ENCODE results near the gene ARID3B.

Gene ARID3B

DNA sequence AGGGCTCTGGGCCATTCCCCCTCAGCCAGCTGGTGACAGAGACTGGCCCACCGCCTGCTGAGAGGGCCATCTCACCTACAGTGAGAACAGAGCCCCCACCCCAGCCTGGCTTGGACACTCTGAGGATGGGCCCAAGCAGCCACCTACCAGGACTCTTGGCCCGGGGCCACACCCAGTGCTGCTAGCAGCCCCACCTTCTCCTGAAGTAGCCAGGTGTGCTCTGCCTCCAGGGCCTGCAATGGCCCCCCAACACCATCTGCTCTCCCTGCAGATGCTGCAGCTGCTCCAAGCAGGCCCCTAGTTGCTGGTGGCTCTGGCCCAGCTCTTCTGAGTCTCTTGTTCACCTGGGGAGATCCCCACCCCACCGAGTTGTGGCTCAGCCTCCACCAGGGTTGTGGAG, 67.8 kb downstream of the ARID3B start:
- DNase-seq, result peak; percentile 76

DNA sequence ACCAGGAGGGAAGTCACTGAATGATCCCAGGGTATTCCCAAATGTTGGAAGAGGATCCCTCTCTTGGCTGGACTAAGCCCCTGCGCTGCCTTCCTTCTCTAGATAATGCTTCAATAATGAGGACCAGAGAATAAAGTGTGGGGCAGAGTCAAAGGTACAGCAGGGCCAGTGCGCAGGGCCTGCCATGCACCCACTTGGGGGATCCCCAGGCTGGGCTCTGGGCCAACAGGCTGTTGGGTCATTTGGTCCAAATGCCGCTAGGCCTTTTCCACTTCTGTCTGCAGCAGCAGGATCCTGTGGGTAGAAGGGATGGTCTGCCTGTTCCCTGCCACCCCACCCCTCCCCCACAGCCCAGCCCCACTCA, 68.9 kb downstream of the ARID3B start:
- no peak for DNase-seq

DNA sequence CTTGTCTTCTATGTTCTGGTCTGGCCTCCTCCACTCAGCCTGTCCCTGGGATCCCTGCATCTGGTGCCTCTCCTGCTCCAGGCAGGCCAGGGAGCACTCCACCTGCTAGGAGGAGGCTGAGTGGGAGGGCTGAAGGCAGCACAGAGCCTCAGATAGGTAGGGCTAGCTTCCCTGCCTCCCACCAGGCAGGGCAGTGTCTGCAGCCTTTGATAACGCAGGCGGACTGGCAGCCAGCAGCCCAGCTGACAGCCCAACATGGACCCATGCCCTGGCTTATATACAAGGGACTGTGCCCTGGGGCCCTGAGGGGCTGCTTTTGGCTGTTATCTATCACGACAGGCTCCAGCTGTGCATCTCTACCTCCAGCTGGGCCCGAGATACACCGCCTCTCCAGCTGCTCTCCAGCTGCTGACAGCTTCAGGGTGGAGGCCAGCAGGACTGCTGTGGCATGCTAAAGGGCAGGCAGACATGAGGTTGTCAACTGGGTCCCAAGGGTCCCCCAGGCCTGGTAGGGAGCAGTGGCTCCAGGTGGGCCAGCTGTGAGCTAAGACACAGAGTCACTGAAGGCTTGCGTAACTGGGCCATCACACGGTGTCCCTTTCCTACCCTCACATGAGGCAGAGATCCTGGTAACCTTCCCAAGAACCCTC, 69.4 kb downstream of the ARID3B start:
- peak; percentile 16 for DNase-seq

DNA sequence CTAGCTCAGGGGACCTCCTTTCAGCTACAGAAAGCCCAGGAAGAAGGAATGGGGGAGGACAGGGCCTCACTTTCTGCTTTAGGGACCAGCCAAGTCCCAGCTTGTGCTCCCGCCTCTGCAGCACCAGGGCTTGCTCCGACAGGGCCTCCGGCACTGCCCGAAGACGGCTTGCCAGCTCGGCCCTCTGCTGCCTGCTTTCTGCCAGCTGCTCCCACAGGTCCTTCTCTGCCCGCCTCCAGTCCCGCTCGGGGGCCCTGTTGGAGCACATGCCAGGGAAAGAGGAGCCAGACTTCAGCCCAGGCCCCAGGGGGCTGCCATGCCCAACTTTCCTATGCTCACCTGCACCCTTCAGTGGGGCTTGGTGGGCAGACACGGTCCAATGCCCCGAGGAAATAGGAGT, 70.3 kb downstream of the ARID3B start:
- peak; percentile 33 for DNase-seq

DNA sequence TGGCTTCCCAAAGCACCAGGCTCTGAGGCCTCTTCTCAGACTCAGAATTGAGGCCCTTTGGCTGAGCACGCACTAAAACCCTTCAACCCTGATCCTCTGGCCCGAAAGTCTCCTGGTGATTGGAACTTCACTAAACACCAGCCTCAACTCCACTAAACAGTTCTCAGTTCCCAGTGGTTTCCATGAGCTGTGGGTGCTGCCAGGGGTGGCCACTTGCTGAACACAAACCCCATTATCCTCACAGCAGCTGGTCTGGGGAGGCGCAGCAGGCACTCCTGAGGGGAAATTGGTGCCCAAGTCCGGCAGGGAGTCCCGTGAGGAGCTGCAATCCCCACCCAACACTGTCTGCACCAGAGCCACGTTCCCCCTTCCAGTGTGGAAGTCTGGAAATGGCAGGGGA, 70.8 kb downstream of the ARID3B start:
- no peak for DNase-seq

DNA sequence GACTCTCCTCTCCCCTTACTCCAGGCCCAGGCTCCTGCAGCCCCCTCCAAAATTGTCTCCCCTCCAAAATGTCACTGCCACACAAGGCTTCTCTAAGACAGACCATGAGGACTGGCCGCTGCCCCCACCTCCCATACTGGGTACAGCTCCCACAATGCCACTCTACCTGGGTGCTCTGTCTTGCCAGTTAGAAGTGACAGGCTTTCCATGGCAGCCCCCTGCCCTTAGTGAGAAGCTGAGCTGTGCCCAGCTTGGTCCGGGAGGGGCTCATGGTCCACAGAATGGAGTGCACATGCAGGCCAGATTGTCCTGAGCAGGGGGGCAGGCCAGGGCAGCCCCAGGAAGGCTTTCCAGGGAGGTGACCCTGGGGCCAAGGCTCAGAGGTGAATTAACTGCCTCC, 71.7 kb downstream of the ARID3B start:
- no peak for DNase-seq

DNA sequence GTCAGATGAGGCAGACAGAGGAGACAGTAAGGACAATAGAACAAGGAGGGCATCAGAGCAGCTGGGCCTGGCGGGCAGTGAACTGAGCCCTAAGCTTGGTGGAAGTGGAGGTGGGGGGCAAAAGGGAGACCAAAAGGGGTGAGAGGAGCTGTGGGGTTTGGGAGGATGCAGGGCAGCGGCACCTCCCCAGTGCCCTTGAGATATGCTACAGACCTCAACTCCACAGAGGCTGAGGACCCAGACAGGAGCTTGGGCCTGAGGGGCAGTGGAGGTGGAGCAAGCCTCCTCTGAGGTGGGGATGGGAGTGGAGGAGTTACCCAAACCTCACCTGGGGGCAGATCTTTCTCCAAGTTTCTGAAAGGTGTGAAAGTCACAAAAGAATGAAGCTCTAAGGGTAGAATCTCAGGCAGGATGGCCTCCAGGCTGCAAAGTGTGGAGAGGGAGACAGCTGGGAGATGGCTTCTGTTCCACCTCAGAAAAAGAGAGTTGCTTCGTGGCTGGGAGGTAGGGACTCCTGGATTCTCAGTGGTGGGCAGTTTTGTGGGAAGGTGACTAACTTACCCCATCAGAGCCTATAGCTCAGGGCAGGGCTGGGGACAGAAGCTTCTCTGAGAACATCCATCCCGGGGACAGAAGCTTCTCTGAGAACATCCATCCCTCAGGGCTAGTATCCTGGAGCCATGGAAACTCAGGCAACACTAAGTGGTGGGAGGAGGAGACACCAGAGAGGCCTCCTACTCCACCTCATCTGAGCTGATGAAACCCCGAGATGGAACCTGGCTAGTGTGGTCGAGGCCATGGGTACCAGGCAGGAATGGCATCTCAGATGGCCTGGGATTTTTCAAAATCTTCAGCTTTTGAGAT, 72.3 kb downstream of the ARID3B start:
- no peak for DNase-seq

DNA sequence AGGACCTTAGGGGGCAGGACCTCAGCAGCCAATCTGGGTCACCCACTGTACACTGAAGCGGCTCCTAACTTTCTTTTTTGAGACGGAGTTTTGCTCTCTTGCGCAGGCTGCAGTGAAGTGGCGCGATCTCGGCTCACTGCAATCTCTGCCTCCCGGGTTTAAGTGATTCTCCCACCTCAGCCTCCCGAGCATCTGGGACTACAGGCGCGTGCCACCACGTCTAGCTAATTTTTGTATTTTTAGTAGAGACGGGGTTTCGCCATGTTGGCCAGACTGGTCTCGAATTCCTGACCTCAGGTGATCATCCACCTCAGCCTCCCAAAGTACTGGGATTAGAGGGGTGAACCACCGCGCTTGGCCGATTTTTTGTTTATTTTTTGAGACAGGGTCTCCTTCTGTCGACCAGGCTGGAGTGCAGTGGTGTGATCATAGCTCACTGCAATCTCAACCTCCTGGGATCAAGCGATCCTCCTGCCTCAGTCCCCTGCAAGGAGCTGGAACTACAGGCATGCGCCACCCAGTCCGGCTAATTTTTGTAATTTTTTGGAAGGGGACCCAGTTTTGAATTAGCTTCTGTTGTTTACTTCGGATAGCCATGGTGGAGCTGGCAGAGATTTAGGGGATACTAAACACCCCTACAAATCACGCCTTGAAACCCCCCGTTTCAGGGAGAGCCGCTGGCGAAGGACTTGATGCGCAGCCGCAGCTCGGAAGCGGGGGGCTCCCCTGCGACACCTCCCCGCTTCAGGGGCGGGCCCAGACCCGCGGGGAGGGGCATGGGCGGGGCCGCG, 73.1 kb downstream of the ARID3B start:
- DNase-seq, result no peak

DNA sequence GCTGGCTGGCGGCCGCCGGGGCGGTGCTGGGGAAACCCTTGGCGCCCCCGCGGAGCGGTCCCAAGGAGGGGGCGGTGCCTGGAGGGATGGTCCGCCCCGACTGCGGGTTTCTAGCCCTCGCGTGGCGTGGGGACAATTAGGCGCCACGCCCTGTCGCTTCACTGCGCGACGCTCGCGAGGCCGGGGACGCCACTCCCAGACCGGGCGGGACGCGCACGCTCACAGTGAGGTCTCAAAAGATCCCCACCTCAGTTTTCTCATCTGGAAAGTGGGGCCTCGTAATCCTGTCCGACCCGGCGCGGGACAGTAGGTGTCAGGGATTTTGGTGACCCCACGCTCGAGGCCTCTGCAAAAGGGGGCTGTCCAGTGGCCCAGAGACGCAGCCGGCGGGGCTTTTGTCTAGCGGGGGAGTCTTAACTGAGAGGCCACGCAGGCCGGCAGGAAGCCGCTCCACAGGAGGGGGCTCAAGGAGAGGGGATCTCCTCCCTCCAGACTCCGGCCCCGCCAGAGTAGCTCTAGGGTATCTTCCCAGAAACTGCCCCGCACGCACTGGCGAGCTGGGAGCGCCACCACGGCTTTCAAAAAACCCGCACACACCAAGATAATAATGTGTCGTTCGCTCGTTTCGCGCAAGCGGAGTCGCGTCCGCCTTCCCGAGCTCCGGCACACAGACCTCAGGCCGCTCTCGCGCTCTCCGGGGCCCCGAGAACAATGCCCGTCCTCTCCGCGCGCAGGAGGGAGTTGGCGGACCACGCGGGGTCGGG, 73.9 kb downstream of the ARID3B start:
- DNase-seq, result peak; percentile 51

DNA sequence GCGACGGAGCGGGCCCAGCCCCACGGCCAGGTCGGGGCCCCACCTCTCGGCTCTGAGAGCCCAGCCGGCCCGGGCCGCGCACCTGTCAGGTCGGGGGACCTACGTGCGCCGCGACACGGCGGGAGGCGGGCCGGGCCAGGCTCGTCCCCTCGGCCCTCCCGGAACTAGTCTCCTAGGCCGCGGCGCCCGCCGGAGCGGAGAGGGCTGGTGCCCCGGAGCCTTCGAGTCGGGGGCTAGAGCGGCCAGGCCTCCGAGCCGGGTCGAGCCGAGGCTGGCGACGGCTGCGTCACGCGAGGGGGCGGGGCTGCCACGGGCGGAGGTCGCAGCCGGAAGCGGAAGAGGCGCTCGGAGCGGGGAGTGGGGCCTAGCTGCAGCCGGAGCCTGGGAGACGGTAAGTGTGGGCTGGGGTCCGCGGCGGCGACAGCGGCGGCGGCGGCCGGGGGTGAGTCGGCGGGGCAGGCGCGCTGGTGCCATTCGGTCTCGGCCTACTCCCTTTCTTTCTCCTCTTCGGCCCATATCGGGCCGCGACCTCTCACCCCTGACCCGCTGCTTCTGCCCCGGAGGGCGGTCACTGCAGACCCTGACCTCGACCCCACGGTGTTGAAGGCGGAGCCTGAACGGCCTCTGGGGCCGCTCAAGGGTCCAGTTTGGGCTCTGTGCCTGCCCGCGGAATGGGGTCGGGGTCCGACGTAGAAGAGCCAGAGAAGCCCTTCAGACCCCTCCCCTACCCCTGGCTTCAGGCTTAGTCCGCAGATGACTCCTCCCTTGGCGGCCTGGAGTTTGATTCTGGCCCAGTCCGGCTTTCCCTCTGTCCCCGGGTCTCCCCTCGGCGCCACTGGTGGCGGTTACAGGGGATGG, 74.7 kb downstream of the ARID3B start, which contains the start of gene CLK3:
Gene CLK3, plus strand, starts transcription at position 329 of the 858 bp plus-strand sequence. CDS start 3,361 bp downstream, outside the sequence.
- DNase-seq, result peak; percentile 97

DNA sequence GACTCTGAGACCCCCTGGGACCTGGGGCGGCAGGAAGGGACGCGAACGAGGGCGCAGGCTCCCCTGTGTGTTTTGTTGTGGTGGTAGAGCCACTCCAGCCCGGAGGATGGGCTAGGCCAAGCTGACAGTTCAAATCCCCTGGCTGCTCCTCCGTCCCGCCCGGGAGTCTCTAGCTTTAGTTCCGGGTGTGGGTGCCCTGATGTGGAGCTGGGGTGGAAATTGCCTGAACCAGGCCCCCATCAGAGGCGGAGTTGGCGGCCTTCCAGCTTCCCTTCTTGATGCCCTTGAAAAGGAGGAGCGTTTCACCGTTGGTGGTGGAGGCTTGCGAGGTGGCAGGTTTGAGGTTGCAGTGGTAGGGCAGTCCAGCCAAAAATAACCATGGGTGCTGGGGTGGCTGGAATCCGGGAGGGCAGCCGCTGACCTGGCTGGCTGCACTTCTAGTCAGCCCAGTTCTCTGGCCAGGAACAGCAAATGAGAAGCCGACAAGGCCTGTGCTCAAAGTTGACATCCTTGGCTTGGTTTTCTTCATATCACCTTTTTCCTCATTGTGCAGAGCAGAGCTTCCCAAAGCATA, 75.4 kb downstream of the ARID3B start:
- peak; percentile 8 for DNase-seq

DNA sequence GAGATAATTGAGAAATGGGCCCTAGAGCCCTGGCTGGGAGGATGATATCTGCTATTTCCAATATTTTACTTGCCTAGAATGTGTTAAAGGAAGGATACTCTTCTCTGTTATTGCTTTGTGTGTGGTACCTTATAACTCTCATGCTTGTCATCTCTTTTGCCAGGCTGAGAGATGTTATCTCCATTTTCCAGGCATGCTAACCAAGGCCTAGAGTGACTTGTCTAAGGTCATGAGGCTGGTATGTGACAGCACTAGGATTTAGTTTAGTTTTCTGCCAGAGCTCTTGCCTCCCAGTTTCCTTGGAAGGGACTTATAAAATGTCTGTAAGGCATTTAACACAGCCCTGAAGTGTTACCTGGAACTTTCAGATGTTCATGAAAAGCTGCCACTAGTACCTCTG, 76.0 kb downstream of the ARID3B start:
- DNase-seq, result no peak

DNA sequence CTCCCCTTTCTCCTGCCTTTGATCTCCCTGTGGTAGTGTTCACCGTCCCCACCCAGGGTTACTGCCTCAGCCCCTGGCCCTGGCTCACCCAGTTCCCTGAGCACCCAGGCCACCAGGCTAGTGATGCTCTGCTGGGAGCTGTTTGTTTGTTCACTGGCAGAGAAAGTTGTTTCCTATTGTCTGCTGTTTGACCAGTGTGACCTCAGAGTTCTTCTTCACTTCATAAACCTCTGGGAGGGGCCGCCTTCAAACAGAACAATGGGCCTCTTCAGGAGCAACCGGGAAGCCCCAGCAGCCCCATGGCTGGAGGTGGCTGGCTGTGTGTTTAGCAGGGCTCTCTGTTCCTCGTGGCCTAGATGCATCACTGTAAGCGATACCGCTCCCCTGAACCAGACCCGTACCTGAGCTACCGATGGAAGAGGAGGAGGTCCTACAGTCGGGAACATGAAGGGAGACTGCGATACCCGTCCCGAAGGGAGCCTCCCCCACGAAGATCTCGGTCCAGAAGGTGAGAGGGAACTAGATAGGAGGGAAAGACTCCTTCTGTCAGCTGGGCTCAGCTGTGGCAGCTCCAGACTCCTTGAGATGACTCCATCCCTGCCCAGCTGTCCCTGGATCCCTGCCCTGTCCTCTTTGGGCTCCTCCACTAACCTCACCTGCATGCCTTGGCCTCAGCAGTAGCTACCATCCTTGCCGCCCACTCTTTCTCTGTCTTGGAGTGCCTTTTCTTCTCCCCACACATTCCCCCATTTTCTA, 78.0 kb downstream of the ARID3B start:
- DNase-seq, result no peak

DNA sequence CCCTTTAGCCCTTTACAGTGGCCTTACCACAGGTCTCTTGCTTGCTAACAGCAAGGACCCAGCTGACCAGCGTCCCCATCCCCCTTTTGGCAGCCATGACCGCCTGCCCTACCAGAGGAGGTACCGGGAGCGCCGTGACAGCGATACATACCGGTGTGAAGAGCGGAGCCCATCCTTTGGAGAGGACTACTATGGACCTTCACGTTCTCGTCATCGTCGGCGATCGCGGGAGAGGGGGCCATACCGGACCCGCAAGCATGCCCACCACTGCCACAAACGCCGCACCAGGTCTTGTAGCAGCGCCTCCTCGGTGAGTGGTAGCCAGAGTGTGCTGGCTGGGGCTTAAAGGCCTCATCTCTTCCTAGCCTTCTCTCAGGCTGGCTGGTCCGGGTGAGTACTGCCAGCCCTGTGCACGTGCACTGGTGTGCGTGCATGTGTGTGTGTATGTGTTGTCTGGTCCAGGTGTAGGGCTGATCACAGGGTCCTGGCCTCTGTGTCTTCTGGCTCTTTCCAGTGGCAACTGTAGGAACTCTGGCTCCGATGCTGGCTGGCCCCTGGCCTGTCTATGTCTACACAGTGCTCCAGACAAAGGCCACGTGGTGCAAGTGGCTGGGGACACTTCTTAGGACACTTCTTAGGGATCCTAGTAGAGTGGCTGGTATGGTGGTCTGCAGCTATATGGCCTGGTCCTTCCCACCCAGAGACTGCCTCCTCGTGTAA, 79.1 kb downstream of the ARID3B start:
- DNase-seq, result no peak

DNA sequence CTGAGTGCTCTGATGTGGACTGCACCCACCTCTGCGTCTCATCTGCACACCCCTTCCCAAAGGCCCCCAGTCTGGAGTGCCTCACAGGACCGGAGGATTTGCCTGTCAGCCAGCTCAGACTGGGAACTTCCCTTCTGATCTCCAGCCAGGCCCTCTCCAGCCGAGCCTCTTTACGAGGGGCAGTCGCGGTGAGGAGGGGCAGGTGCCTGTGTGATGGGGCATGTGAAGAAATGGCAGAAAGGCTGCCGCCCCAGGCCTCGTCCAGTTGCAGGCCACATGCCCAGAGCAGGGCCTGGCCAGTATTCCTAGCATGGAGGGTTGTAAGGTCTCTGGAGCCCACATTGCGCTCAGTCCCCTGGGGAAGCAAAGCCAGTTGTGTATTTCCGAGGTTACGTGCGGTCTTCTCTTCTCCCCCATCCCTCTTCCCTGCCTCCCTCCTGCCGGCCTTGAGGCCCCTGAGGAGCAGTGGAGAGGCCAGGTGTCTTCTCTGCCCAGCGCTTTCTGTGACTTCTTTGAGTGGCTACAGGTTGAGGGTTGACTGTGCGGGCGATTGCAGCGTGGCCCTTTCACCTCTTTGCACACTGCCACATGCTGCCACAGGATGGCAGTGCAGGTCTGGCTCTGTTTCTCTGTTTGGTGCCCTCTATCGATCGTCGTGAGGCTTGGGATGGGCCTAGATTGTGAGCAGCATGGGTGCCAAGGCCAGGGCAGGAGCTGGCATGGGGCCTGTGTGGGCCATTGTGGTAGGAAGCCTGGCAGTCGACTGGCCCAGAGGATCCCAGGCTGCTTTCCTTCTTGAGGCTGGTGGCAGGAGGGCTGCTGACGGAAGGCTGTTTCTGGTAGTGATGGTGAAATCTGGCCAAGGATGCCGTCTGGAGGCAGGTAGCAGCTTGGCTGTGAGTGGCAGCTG, 79.9 kb downstream of the ARID3B start:
- peak; percentile 66 for DNase-seq

DNA sequence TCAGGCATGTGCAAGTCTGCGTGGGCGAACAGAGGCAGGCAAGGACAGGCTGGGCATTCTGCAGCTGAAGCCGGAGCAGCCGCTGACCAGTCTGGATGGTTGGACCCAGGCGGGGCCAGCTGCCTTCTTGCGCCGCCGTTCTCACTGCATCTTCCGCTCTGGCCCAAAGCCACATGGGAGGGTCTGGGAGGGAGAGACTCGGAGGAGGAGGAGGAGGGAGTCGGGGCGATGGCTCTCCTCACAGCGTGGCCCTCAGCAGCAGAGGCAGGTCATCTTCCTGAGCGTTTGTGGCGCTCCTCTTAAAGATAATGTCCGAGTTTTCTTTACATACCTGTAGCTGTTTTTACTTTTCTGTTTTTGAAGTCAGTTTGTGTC, 80.5 kb downstream of the ARID3B start:
- no peak for DNase-seq

DNA sequence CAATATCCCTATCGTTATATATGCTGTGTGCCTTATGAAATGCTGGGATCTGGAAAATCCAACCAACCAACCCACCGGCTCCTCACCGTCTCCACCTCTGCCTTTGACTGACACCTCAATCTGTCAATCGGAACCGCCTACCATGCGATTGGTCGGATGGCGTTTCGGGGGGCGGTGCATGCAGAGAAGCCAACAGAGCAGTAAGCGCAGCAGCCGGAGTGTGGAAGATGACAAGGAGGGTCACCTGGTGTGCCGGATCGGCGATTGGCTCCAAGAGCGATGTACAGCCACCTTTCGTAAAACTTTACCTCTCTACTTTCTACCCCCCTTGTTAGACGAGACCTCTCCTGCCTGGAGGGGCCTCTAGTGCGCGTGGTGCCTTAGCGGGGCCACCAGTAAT, 80.9 kb downstream of the ARID3B start:
- no peak for DNase-seq

DNA sequence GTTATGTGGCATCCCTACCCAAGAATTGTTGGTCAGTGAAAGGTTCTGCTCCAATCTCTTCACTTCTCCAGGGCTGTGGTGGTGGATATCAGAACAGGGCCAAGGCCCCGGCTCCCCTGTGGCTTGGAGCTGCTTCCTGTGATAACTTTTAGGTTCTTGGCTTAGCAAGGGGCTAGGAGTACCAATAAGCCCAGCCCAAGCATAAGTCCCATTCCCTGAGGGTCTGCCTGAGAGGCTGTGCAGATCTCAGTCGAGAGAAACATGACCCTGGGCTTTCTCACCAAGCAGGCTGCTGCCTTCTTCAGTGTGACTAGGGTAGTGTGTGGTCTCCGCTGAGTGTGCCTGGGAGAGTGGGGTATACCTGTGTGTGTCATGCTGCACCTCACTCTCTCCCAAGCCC, 81.7 kb downstream of the ARID3B start:
- no peak for DNase-seq

DNA sequence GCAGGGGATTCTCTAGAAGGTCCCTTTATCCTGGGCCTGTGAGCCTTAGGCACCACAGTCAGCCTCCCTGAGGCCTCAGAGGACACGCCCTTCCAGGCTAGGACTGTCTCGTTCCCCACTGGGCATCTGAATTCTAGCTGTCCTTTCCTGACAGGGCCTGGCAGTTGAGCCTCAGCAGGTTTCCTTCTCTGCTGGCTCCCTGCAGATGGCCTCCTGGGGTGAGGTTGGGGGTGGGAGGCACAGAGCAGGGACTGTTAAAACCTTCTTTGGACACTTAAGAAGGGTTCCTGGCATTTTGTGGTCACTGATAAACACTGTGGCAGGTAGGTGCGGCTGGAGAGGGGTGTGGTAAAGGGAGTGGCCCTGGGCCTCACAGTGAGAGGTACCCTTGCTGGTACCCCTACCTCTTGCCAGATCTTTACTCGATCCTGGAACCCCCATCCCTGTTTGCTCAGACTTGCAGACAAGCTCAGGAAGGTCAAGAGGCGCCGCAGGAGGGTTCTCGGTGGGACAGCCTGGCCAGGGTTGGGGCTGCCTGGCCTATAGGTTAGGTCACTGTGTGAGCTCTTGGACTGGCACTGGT, 83.1 kb downstream of the ARID3B start:
- no peak for DNase-seq
